ENCODE data around the gene SGPP1. TPM values are rescaled to one million over a fixed set of nuclear protein-coding genes. Genes with fewer than 3 reads are reported as not detected.

The SGPP1 gene
- total and polyA plus RNA-seq, 10 of the 15 experiments (the other 5 are each of a cell fraction or from before 2014, with no cell fraction given): 3.5 to 37.7 (median 25.5) TPM

- TF ChIP-seq, protein P1, sequence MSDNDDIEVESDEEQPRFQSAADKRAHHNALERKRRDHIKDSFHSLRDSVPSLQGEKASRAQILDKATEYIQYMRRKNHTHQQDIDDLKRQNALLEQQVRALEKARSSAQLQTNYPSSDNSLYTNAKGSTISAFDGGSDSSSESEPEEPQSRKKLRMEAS (IDR thresholded peaks at IDR 0.05; ENCODE audit: low read depth, low read length): no peak; the same call in 1 of the 2 replicates
- TF ChIP-seq SP1 (IDR thresholded peaks at IDR 0.05; ENCODE audit: low read depth, low read length): no peak
These were observed 18.1 kb upstream of the SGPP1 start (continued) for GRCh38 chr14:63745858-63746425.

GRCh38 chr14:63745272-63745671 is 17.4 kb upstream of the SGPP1 start:
- H3K4me2 ChIP-seq (ENCODE audit: control insufficient read depth, insufficient read depth): no peak overlapping the region
- H3K36me3 ChIP-seq (ENCODE audit: control insufficient read depth in 2 of 2, insufficient read depth in 2 of 2, low read length in 1 of 2): no peaks in the 10 kb centered on the region
- H2AFZ ChIP-seq (ENCODE audit: control insufficient read depth, low read depth, low read length): no peak overlapping the region
- no peaks in the 10 kb centered on the region for H3K27me3 ChIP-seq (replicated peaks in 1 of 2; ENCODE audit: control insufficient read depth in 2 of 2, insufficient read depth in 2 of 2, low read length in 1 of 2)
- peaks cover 36% of the 10 kb centered on the region for H3K4me1 ChIP-seq (ENCODE audit: control insufficient read depth, insufficient read depth, low read length)
- no peak for DNase-seq (ENCODE audit: low read depth, low spot score)
- in situ Hi-C loops (cut with MboI) (no loop called here), intact Hi-C loops (cut with micrococcal nuclease; ENCODE audit: unreplicated experiment) (loop anchor here (5.0 kb wide), 1 partner anchor 203 kb away; the partner anchor contains the start of gene PPP2R5E)
- H3K79me2 ChIP-seq (ENCODE audit: control insufficient read depth, insufficient read depth, low read length): no peaks in the 10 kb centered on the region
- H4K20me1 ChIP-seq (ENCODE audit: control insufficient read depth, insufficient read depth): no peaks in the 10 kb centered on the region
- SMC1A ChIA-PET (ENCODE audit: uncharacterized antibody, unreplicated experiment): interaction anchor here (0.7 to 1.8 kb wide), 6 partner anchors 9 to 112 kb away, joined by 3 to 6 read pairs (median 4); no protein-coding TSS in a partner anchor
- no peak for FAIRE-seq
- H3K9me3 ChIP-seq (replicated peaks; ENCODE audit: control insufficient read depth, insufficient read depth, low read length): no peaks in the 10 kb centered on the region
- POLR2A ChIA-PET: interaction anchor here (0.5 to 1.9 kb wide), 8 partner anchors 8 to 93 kb away, joined by 4 to 8 read pairs (median 6); no protein-coding TSS in a partner anchor
- H3K4me3 ChIP-seq: no peak overlapping the region
- WGBS (ENCODE audit: insufficient coverage, insufficient replicate concordance, low lambda C conversion rate, missing lambda C conversion rate): 65% methylated on average over 3 of the region's 3 CpGs
- BruUV-seq (replicated peaks): no TSS peak
- no peak overlapping the region; the same call in 1 of the 2 replicates for H3K27ac ChIP-seq (ENCODE audit: control insufficient read depth, insufficient read depth)
- CTCF ChIA-PET: interaction anchor here (0.6 to 1.6 kb wide), 4 partner anchors 20 to 307 kb away, joined by 3 to 5 read pairs (median 3); no protein-coding TSS in a partner anchor
- no peak overlapping the region for H3K9ac ChIP-seq (ENCODE audit: control insufficient read depth, insufficient read depth, low read length)
- RAD21 ChIA-PET (ENCODE audit: unreplicated experiment): interaction anchor here (1.2 to 8.1 kb wide), 2 partner anchors 18 to 24 kb away, joined by 7 to 64 read pairs; partner anchors contain the start of gene SGPP1
- ATAC-seq: no peak
- TF ChIP-seq SMAD5 (IDR thresholded peaks at IDR 0.05; ENCODE audit: low read depth) (no peak), TCF3 (IDR thresholded peaks at IDR 0.05; ENCODE audit: borderline replicate concordance, insufficient read depth, low read depth, low read length) (no peak), RCOR1 (conservative IDR thresholded peaks at IDR 0.05; ENCODE audit: low read depth, low read length) (no peak), HDGF (IDR thresholded peaks at IDR 0.05) (0 out of 2 replicates have a peak, but pooled peaks have one; percentile 49), EZH2 (IDR thresholded peaks at IDR 0.05; ENCODE audit: borderline replicate concordance, control insufficient read depth, low read depth, low read length) (no peak), NBN (IDR thresholded peaks at IDR 0.05) (peak; percentile 25; the same call in 1 of the 2 replicates)
